ENCODE results near the gene TACC3. TPM values are rescaled to one million over a fixed set of nuclear protein-coding genes. Genes with fewer than 3 reads are reported as not detected.
"Not testable (repeated sequence)": the region's sequence is repeated elsewhere in the genome, so short reads cannot be mapped to it uniquely, and the experiment has no call there.

TACC3 gene
- total RNA-seq, 1 donor from 2014 or later: 20.5 TPM

GRCh38 chr4:1690698-1691097 is 30.6 kb upstream of the TACC3 start:
- Mint-ChIP-seq H3K9me3 (no peaks in the 10 kb centered on the region), H3K4me1 (peaks cover 3% of the 10 kb centered on the region), H3K27ac (no peak overlapping the region), H3K4me3 (no peak overlapping the region), H3K27me3 (no peaks in the 10 kb centered on the region), H3K36me3 (ENCODE audit: low read depth) (peaks cover 42% of the 10 kb centered on the region)
- intact Hi-C loops (cut with micrococcal nuclease): no loop called here
- TF ChIP-seq, protein P1, sequence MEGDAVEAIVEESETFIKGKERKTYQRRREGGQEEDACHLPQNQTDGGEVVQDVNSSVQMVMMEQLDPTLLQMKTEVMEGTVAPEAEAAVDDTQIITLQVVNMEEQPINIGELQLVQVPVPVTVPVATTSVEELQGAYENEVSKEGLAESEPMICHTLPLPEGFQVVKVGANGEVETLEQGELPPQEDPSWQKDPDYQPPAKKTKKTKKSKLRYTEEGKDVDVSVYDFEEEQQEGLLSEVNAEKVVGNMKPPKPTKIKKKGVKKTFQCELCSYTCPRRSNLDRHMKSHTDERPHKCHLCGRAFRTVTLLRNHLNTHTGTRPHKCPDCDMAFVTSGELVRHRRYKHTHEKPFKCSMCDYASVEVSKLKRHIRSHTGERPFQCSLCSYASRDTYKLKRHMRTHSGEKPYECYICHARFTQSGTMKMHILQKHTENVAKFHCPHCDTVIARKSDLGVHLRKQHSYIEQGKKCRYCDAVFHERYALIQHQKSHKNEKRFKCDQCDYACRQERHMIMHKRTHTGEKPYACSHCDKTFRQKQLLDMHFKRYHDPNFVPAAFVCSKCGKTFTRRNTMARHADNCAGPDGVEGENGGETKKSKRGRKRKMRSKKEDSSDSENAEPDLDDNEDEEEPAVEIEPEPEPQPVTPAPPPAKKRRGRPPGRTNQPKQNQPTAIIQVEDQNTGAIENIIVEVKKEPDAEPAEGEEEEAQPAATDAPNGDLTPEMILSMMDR (IDR thresholded peaks at IDR 0.05): no peak
- ChIA-PET POLR2A (interaction anchor here (0.6 kb wide), 1 partner anchor 22 kb away, joined by 3 read pairs; the partner anchor contains the start of gene SLBP), CTCF (interaction anchor here (3.4 to 7.8 kb wide), 2 partner anchors 18 to 37 kb away, joined by 31 to 286 read pairs; no protein-coding TSS in a partner anchor)
- no peak for ATAC-seq (ENCODE audit: low read depth)
- no peak for DNase-seq

DNA sequence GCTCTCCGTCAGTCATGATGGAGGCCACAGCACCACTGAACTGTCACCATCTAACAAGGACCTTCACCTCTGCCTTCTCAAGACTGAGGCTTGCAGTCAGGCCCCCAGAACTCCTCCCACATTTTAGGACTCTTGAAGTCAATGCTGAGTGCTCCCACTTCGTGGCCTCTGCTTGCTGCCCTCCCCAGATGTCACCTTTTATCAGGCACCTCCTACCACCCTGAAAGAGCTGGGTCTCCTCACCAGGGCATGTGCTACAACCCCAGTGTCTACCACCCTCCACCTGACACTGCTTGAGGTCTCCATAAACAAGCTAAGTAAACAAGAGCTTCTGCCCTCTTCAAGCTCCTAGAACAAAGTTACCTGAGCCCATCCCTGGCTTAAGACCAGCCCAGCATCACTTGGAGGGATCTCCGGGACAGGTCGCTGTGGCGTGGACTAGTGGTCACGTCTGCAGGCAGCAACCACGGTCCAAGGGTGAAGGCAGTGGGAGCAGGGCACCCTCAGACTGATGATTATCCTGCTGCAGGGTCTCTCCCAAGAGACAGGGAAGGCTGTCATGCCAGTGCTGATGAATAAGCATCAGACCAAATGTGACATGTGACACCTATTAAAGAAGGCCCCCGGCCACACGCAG is 29.5 kb upstream of the TACC3 start:
- no peak overlapping the region for H3K4me3 Mint-ChIP-seq
- H3K9me3 Mint-ChIP-seq: no peaks in the 10 kb centered on the region
- ChIA-PET CTCF (interaction anchor here (1.1 to 7.8 kb wide), 4 partner anchors 17 to 36 kb away, joined by 4 to 286 read pairs (median 30); partner anchors contain the start of genes SLBP and TMEM129), POLR2A (no interaction called here)
- intact Hi-C loops (cut with micrococcal nuclease): no loop called here
- DNase-seq (no peak), ATAC-seq (ENCODE audit: low read depth) (no peak)
- peaks cover 3% of the 10 kb centered on the region for H3K4me1 Mint-ChIP-seq
- no peaks in the 10 kb centered on the region for H3K27me3 Mint-ChIP-seq
- TF ChIP-seq, protein P1 (IDR thresholded peaks at IDR 0.05): no peak
- H3K27ac Mint-ChIP-seq: no peak overlapping the region
- H3K36me3 Mint-ChIP-seq (ENCODE audit: low read depth): peaks cover 47% of the 10 kb centered on the region

DNA sequence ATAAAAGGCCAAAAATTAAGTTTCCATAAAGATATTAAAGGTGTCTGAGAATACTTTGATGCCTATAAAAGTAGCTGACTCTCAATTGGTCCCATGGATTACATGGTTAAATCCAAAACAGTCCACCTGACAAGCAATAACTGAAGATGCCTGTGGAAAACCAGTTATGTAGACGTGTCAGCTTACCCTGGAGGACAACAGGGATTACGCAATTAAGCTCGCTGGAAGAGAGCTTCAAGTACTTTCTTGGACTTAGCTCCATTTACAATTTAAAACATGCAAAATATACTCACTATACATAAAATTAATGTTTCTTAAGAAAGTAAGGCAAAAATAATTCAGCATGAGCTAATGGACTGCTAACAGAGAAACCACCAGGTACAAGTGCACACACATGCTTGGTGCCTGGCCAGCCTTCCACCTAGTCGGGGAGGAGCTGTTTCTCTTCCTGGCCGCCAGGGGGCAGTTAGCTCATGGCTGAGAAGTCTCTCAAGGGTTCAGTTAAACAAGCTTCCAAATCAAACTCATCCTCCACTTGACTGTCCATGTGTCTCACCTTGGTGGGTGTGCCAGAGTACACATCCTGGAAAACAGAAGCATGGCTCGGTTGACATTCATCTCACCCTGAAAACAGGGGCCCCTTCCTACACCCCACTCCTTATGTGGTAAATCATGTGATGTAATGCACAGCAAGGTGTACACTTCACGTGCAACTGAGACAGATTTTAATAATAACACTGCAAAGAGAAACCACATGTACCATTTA is 28.0 kb upstream of the TACC3 start:
- CTCF ChIA-PET: interaction anchor here (0.7 to 7.8 kb wide), 20 partner anchors 9 to 216 kb away, joined by 3 to 286 read pairs (median 5); partner anchors contain the start of genes FAM53A, SLBP, TACC3 and TMEM129
- Mint-ChIP-seq H3K27me3 (no peaks in the 10 kb centered on the region), H3K4me1 (peaks cover 3% of the 10 kb centered on the region), H3K9me3 (no peaks in the 10 kb centered on the region), H3K36me3 (ENCODE audit: low read depth) (peaks cover 56% of the 10 kb centered on the region), H3K4me3 (no peak overlapping the region), H3K27ac (no peak overlapping the region)
- POLR2A ChIA-PET: interaction anchor here (0.7 to 2.1 kb wide), 8 partner anchors 15 to 35 kb away, joined by 3 to 23 read pairs (median 8); partner anchors contain the start of genes SLBP, TACC3 and TMEM129
- DNase-seq (peak; percentile 65), ATAC-seq (ENCODE audit: low read depth) (peak; percentile 99)
- TF ChIP-seq, protein P1 (IDR thresholded peaks at IDR 0.05): peak; percentile 87
- intact Hi-C loops (cut with micrococcal nuclease): loop anchor here (1.0 kb wide), 4 partner anchors 19 to 206 kb away; partner anchors contain the start of gene SLBP

GRCh38 chr4:1695913-1696312 is 25.4 kb upstream of the TACC3 start:
- CTCF ChIA-PET: interaction anchor here (7.8 kb wide), 1 partner anchor 32 kb away, joined by 286 read pairs; no protein-coding TSS in a partner anchor
- Mint-ChIP-seq H3K27ac (no peak overlapping the region), H3K9me3 (no peaks in the 10 kb centered on the region), H3K36me3 (ENCODE audit: low read depth) (peaks cover 73% of the 10 kb centered on the region), H3K27me3 (no peaks in the 10 kb centered on the region), H3K4me3 (no peak overlapping the region), H3K4me1 (peaks cover 3% of the 10 kb centered on the region)
- POLR2A ChIA-PET: no interaction called here
- no peak for ATAC-seq (ENCODE audit: low read depth)
- TF ChIP-seq, protein P1 (IDR thresholded peaks at IDR 0.05): no peak
- intact Hi-C loops (cut with micrococcal nuclease): no loop called here
- no peak for DNase-seq

DNA sequence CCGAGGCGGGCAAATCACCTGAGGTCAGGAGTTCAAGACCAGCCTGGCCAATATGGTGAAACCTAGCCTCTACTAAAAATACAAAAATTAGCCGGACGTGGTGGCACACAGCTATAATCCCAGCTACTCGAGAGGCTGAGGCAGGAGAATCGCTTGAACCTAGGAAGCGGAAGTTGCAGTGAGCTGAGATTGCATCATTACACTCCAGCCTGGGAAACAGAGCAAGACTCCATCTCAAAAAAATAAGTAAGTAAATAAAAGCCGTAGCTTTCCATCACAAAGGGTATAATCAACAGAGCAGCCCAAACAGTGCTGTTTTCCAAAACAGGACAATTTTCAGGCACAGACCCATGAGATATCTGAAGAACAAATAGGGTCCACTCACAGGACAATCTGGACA is 19.6 kb upstream of the TACC3 start:
- H3K9me3 Mint-ChIP-seq; H3K4me1 Mint-ChIP-seq; ATAC-seq (ENCODE audit: low read depth); H3K4me3 Mint-ChIP-seq; DNase-seq; H3K27ac Mint-ChIP-seq; H3K27me3 Mint-ChIP-seq; intact Hi-C loops (cut with micrococcal nuclease): not testable (repeated sequence)
- POLR2A ChIA-PET: interaction anchor here (0.7 to 1.1 kb wide), 3 partner anchors 11 to 114 kb away, joined by 3 to 5 read pairs (median 3); partner anchors contain the start of gene SLBP
- CTCF ChIA-PET: interaction anchor here (3.3 kb wide), 1 partner anchor 9 kb away, joined by 15 read pairs; no protein-coding TSS in a partner anchor
- peaks cover 75% of the 10 kb centered on the region for H3K36me3 Mint-ChIP-seq (ENCODE audit: low read depth)
